MM.1S (cell line): Measurements from ENCODE around the gene EXOC3L1.

ENCODE experiments used
- DNase-seq: peaks from one replicate; pipeline ENCODE4 v3.0.0-alpha.2; 2015
- H2AFZ ChIP-seq: fragments of 300-600 bp; sonication (generic); 2 replicates; pipeline ENCODE4 v1.6.0; 2016; ENCODE audit warnings: antibody characterized with exemption, low read length
- H3F3A ChIP-seq: fragments of 300-600 bp; sonication (generic); 2 replicates; pipeline ENCODE4 v1.6.1; 2016; ENCODE audit warnings: mild to moderate bottlenecking, antibody characterized with exemption, low read length, moderate library complexity, mixed read lengths; ENCODE audit not compliant: insufficient read depth
- H3K27ac ChIP-seq: fragments of 300-600 bp; sonication (generic); 2 replicates; pipeline ENCODE4 v1.5.1; 2016; ENCODE audit warnings: mild to moderate bottlenecking, low read length
- H3K27me3 ChIP-seq: fragments of 300-600 bp; sonication (generic); replicated peaks from 2 replicates; pipeline ENCODE4 v1.6.0; 2016; ENCODE audit warnings: low read length; ENCODE audit not compliant: insufficient read depth
- H3K36me3 ChIP-seq: fragments of 300-600 bp; sonication (generic); replicated peaks from 2 replicates; pipeline ENCODE4 v1.6.1; 2016; ENCODE audit warnings: mild to moderate bottlenecking, low read length, mixed read lengths; ENCODE audit not compliant: insufficient read depth
- H3K4me1 ChIP-seq: fragments of 300-600 bp; sonication (generic); 2 replicates; pipeline ENCODE4 v1.6.1; 2016; ENCODE audit warnings: low read length, mixed read lengths
- H3K4me2 ChIP-seq: fragments of 300-600 bp; sonication (generic); 2 replicates; pipeline ENCODE4 v1.6.0; 2016; ENCODE audit warnings: low read depth, low read length
- H3K4me3 ChIP-seq: fragments of 300-600 bp; sonication (generic); 2 replicates; pipeline ENCODE4 v1.5.1; 2016; ENCODE audit warnings: low read length, mixed read lengths
- H3K79me2 ChIP-seq: fragments of 300-600 bp; sonication (generic); 2 replicates; pipeline ENCODE4 v1.6.1; 2016; ENCODE audit warnings: mixed run types, low read length, mixed read lengths
- H3K9ac ChIP-seq: fragments of 300-600 bp; sonication (generic); 2 replicates; pipeline ENCODE4 v1.6.1; 2016; ENCODE audit warnings: low read length, mixed read lengths
- H3K9me2 ChIP-seq: fragments of 300-600 bp; sonication (generic); replicated peaks from 2 replicates; pipeline ENCODE4 v1.6.1; 2016; ENCODE audit warnings: mild to moderate bottlenecking, low read length, mixed read lengths; ENCODE audit not compliant: insufficient read depth
- H3K9me3 ChIP-seq: fragments of 300-600 bp; sonication (generic); replicated peaks from 2 replicates; pipeline ENCODE4 v1.6.1; 2016; ENCODE audit warnings: mild to moderate bottlenecking, low read length, mixed read lengths; ENCODE audit not compliant: insufficient read depth
- H4K20me1 ChIP-seq: fragments of 300-600 bp; sonication (generic); 2 replicates; pipeline ENCODE4 v1.6.1; 2016; ENCODE audit warnings: mild to moderate bottlenecking, low read length, moderate library complexity, mixed read lengths; ENCODE audit not compliant: insufficient read depth
- CTCF ChIP-seq: fragments of 300-600 bp; sonication (generic); IDR thresholded peaks from 2 replicates; pipeline ENCODE4 v1.5.1; 2016; ENCODE audit warnings: antibody characterized with exemption, low read length, mixed read lengths
- EZH2 ChIP-seq: fragments of 300-600 bp; sonication (generic); optimal IDR thresholded peaks from 2 replicates; pipeline ENCODE3; 2017; ENCODE audit warnings: low read depth, mild to moderate bottlenecking, antibody characterized with exemption, low read length, mixed read lengths
- EZH2phosphoT487 ChIP-seq: fragments of 300-600 bp; sonication (generic); IDR thresholded peaks from 2 replicates; pipeline ENCODE4 v1.6.1; 2018; ENCODE audit warnings: antibody characterized with exemption, low read length

Gene EXOC3L1

DNA sequence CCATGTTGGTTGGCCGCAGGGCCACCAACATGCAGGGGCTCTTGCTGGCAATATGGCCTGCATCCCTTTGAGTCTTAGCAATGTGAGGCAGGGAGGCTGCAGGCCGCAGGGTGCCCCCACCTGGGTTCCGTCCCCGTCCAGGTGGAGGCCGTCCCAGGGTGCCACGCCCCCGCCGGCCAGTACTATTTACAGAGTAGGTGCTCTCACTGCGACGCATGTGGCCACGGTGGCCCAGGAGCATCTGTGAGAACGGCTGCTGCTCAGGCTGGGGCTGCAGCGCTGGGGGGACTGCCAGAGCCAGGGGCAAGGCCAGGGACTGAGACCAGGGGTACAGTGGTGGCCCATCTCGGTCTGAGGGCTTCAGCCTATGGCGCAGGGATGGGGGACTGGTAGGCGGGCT, 9.8 kb downstream of the EXOC3L1 start:
- Histone ChIP-seq H2AFZ (no peak overlapping the region), H3K9me2 (no peaks in the 10 kb centered on the region), H3K9ac (no peak overlapping the region), H3K27me3 (no peaks in the 10 kb centered on the region), H3K36me3 (no peaks in the 10 kb centered on the region), H3K4me2 (no peak overlapping the region), H3K9me3 (no peaks in the 10 kb centered on the region), H4K20me1 (no peaks in the 10 kb centered on the region), H3K4me3 (no peak overlapping the region), H3K4me1 (peaks cover 27% of the 10 kb centered on the region), H3K79me2 (peaks cover 17% of the 10 kb centered on the region), H3K27ac (no peak overlapping the region), H3F3A (peaks cover 26% of the 10 kb centered on the region)
- no peak for DNase-seq
- TF ChIP-seq EZH2 (no peak), EZH2phosphoT487 (no peak), CTCF (no peak)

DNA sequence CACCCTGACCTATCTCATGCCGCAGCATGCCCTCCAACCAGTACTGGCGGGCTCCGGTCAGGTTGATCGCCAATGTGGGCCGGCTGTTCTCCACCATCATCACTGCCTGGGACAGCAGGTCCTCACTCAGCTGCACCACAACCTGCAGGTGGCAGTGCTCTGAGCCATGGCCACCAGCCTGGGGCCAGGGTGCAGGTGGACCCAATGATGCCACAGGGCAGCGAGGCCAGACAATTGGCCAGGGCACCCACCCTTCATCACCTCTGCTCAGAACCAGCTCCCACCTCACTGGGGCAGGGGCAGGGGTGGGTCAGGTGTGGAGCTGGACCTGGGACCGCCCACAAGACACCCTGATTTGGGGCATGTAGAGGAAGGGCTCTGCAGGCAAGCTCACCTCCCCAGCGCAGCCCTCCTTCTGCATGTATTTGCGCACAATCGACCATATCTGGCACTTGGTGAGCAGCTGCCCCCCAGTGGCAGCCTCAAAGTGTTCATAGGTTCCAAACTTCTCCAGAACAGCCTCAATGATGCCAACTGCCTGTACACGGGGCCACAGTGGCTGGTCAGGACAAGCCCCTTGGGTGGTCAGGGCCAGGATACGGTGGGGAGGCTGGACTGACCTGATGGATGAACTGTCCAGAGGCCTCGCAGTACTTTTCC, 10.4 kb downstream of the EXOC3L1 start:
- H3K9ac ChIP-seq, result no peak overlapping the region
- TF ChIP-seq EZH2, result no peak
- TF ChIP-seq CTCF, result peak; percentile 10
- peaks cover 28% of the 10 kb centered on the region for H3F3A ChIP-seq
- H2AFZ ChIP-seq, result no peak overlapping the region
- no peaks in the 10 kb centered on the region for H3K9me3 ChIP-seq
- no peak overlapping the region for H3K27ac ChIP-seq
- peak; percentile 7 for DNase-seq
- H3K9me2 ChIP-seq, result no peaks in the 10 kb centered on the region
- no peaks in the 10 kb centered on the region for H3K27me3 ChIP-seq
- no peak overlapping the region for H3K4me2 ChIP-seq
- no peaks in the 10 kb centered on the region for H3K36me3 ChIP-seq
- no peaks in the 10 kb centered on the region for H4K20me1 ChIP-seq
- peaks cover 21% of the 10 kb centered on the region for H3K4me1 ChIP-seq
- H3K4me3 ChIP-seq, result no peak overlapping the region
- peaks cover 17% of the 10 kb centered on the region for H3K79me2 ChIP-seq

- Histone ChIP-seq H3K36me3 (no peaks in the 10 kb centered on the region), H3K27me3 (no peaks in the 10 kb centered on the region), H3K9ac (peak overlapping the region; percentile 28; the same call in 1 of the 2 replicates), H4K20me1 (no peaks in the 10 kb centered on the region), H3K4me1 (peaks cover 24% of the 10 kb centered on the region), H3K27ac (peak overlapping the region; percentile 41; the same call in 1 of the 2 replicates), H3K9me3 (no peaks in the 10 kb centered on the region), H3K79me2 (peaks cover 13% of the 10 kb centered on the region), H2AFZ (peak overlapping the region; percentile 57), H3F3A (peaks cover 32% of the 10 kb centered on the region), H3K9me2 (no peaks in the 10 kb centered on the region), H3K4me2 (peak overlapping the region; percentile 61; the same call in 1 of the 2 replicates), H3K4me3 (peak overlapping the region; percentile 60)
- no peak for TF ChIP-seq CTCF
- TF ChIP-seq EZH2phosphoT487, result no peak
- TF ChIP-seq EZH2, result no peak
- peak; percentile 82 for DNase-seq
These were observed 11.9 kb downstream of the EXOC3L1 start for GRCh38 chr16:67177743-67178699.
